Measurements from ENCODE around the gene CACNA1C. TPM values are rescaled to one million over a fixed set of nuclear protein-coding genes. Genes with fewer than 3 reads are reported as not detected.

Gene CACNA1C
- total RNA-seq, 1 experiment from 2014 or later = 1.1 TPM

DNA sequence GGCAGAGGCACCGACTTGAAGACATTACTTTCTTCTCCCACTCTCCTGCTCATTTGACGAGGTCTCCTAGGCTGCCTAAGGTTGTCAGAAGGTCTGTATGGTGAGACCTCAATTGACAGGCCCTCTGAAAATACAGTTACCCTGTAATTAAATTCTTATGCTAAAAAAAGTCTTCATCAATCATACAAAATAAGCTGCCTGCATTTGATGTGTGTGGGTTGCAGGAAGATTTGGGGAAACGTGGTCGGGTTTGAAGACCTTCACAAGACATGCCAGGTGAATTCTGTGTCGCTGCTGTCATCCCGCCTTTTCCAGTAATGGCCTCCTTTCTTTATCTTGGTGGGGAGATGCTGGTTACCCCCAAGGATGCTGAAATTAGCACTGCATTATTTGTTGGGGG is 299.4 kb downstream of the CACNA1C start:
- WGBS (ENCODE audit: extremely low coverage, insufficient read length, low lambda C conversion rate) = no CpG with 5 or more reads among the region's 6 CpGs

More for the DNA sequence above, 299.4 kb downstream of the CACNA1C start:
- Histone ChIP-seq H3K4me1 (ENCODE audit: insufficient read depth, low read length) (no peaks in the 10 kb centered on the region), H2AK5ac (ENCODE audit: insufficient read length, low read length) (no peak overlapping the region), H3K14ac (ENCODE audit: insufficient read depth, low read length) (no peak overlapping the region), H3K4ac (ENCODE audit: low read depth, low read length) (no peak overlapping the region), H3K9me3 (ENCODE audit: control insufficient read depth, low read depth, low read length) (no peaks in the 10 kb centered on the region), H3K18ac (ENCODE audit: insufficient read length, low read depth, low read length) (no peak overlapping the region), H3K9ac (ENCODE audit: extremely low read depth, insufficient read length, low read length) (no peak overlapping the region), H3K27ac (ENCODE audit: insufficient read length, low read depth, low read length) (no peak overlapping the region), H3K23ac (ENCODE audit: insufficient read length, low read depth, low read length) (no peak overlapping the region), H2BK12ac (ENCODE audit: insufficient read length, low read depth, low read length) (no peak overlapping the region), H2AFZ (ENCODE audit: low read length) (no peak overlapping the region), H4K5ac (ENCODE audit: insufficient read length, low read depth, low read length) (no peak overlapping the region), H4K8ac (replicated peaks; ENCODE audit: insufficient read length, low read depth, low read length) (no peak overlapping the region), H3K23me2 (ENCODE audit: insufficient read length, low read depth, low read length, poor library complexity, severe bottlenecking) (no peaks in the 10 kb centered on the region), H2BK15ac (ENCODE audit: low read depth, low read length) (no peak overlapping the region), H4K20me1 (ENCODE audit: control insufficient read depth, insufficient read depth, insufficient read length) (no peaks in the 10 kb centered on the region), H2BK5ac (ENCODE audit: insufficient read length, low read length) (no peak overlapping the region), H3T11ph (ENCODE audit: low read length) (no peak overlapping the region), H2BK120ac (ENCODE audit: low read depth, low read length, poor library complexity, severe bottlenecking) (no peak overlapping the region), H3K4me2 (ENCODE audit: insufficient read depth, insufficient read length, low read length) (no peak overlapping the region), H3K27me3 (ENCODE audit: insufficient read depth, low read length) (no peaks in the 10 kb centered on the region), H3K79me1 (ENCODE audit: insufficient read depth, low read depth, low read length, poor library complexity, severe bottlenecking) (no peaks in the 10 kb centered on the region), H4K91ac (ENCODE audit: insufficient read length, low read depth, low read length) (no peak overlapping the region), H3K79me2 (ENCODE audit: insufficient read depth, low read length) (no peaks in the 10 kb centered on the region), H3K56ac (ENCODE audit: insufficient read length, low read depth, low read length) (no peak overlapping the region), H2BK20ac (ENCODE audit: low read depth, low read length, poor library complexity, severe bottlenecking) (no peak overlapping the region)
- TF ChIP-seq CTCF (conservative IDR thresholded peaks at IDR 0.05) = no peak
- H3K27ac Mint-ChIP-seq = no peak overlapping the region
- H3K4me1 Mint-ChIP-seq = peaks cover 8 to 11% of the 10 kb centered on the region in 2 experiments
- H3K27me3 Mint-ChIP-seq (ENCODE audit: low read depth) = peaks cover 6% of the 10 kb centered on the region
- no peak for DNase-seq
- H3K36me3 Mint-ChIP-seq (ENCODE audit: insufficient read depth in 1 of 3, low read depth in 3 of 3) = no peaks in the 10 kb centered on the region
- no peak overlapping the region for H3K4me3 Mint-ChIP-seq
- H3K9me3 Mint-ChIP-seq = no peaks in the 10 kb centered on the region

Data from H9 (cell line).